Mesenchymal stem cell (in vitro differentiated cells and primary cell): ENCODE results near the gene HPCAL1.

Experiments
- DNase-seq: peaks from one replicate; pipeline ENCODE4 v3.0.0-alpha.2; 2013
- H2AFZ ChIP-seq: one replicate; pipeline ENCODE4 v1.6.1; 2013; ENCODE audit warnings: low read depth, mild to moderate bottlenecking, control low read depth, inconsistent platforms, low read length, moderate library complexity
- H2AK5ac ChIP-seq: 2 replicates; pipeline ENCODE4 v1.6.1; 2013; ENCODE audit warnings: low read length, moderate library complexity, mild to moderate bottlenecking, inconsistent platforms; ENCODE audit not compliant: severe bottlenecking
- H2BK120ac ChIP-seq: one replicate; pipeline ENCODE4 v1.6.1; 2013; ENCODE audit warnings: low read depth, mild to moderate bottlenecking, inconsistent platforms, low read length, moderate library complexity
- H2BK12ac ChIP-seq, 2 experiments: one replicate each; pipeline ENCODE4 v1.6.1; 2013; ENCODE audit warnings: inconsistent platforms in 2 of 2, low read length in 2 of 2, mild to moderate bottlenecking in 2 of 2, moderate library complexity in 2 of 2, control low read depth in 1 of 2
- H2BK15ac ChIP-seq: one replicate; pipeline ENCODE4 v1.6.1; 2013; ENCODE audit warnings: mild to moderate bottlenecking, low read depth, inconsistent platforms; ENCODE audit not compliant: poor library complexity, severe bottlenecking
- H2BK5ac ChIP-seq: 2 replicates; pipeline ENCODE4 v1.6.1; 2013; ENCODE audit warnings: low read depth, mild to moderate bottlenecking, low read length, control low read depth, inconsistent platforms; ENCODE audit not compliant: poor library complexity, severe bottlenecking
- H3K14ac ChIP-seq, 2 experiments: one replicate each; pipeline ENCODE4 v1.6.1; 2013; ENCODE audit warnings: inconsistent platforms in 2 of 2, low read length in 2 of 2, control low read depth in 1 of 2, mild to moderate bottlenecking in 1 of 2, moderate library complexity in 1 of 2
- H3K18ac ChIP-seq, 2 experiments: one replicate each; pipeline ENCODE4 v1.6.1; 2013; ENCODE audit warnings: inconsistent platforms in 2 of 2, low read length in 2 of 2, control low read depth in 1 of 2, low read depth in 1 of 2, mild to moderate bottlenecking in 1 of 2
- H3K23ac ChIP-seq, 2 experiments: one replicate each; pipeline ENCODE4 v1.6.1; 2013; ENCODE audit warnings: inconsistent platforms in 2 of 2, low read length in 2 of 2, mild to moderate bottlenecking in 2 of 2, moderate library complexity in 2 of 2, control low read depth in 1 of 2
- H3K27ac ChIP-seq: 2 replicates; pipeline ENCODE4 v1.5.1; 2013; ENCODE audit warnings: mild to moderate bottlenecking, moderate library complexity, low read length, control low read depth, inconsistent platforms; ENCODE audit not compliant: poor library complexity, severe bottlenecking
- H3K27me3 ChIP-seq, 2 experiments: 2 replicates each; pipeline versions ENCODE4 v1.6.1 to v1.7.0; 2013; ENCODE audit warnings: low read length in 2 of 2, mild to moderate bottlenecking in 2 of 2, moderate library complexity in 2 of 2, control low read depth in 1 of 2, inconsistent platforms in 1 of 2; ENCODE audit not compliant: control insufficient read depth in 1 of 2, insufficient read depth in 1 of 2
- H3K36me3 ChIP-seq, 2 experiments: 2 replicates each; pipeline versions ENCODE4 v1.6.1 to v1.7.0; 2013; ENCODE audit warnings: low read length in 2 of 2, control low read depth in 1 of 2, inconsistent platforms in 1 of 2, low read depth in 1 of 2, mild to moderate bottlenecking in 1 of 2; ENCODE audit not compliant: insufficient read depth in 2 of 2, control insufficient read depth in 1 of 2
- H3K4ac ChIP-seq, 2 experiments: one replicate each; pipeline ENCODE4 v1.6.1; 2013; ENCODE audit warnings: inconsistent platforms in 2 of 2, low read length in 2 of 2, mild to moderate bottlenecking in 2 of 2, moderate library complexity in 2 of 2, control low read depth in 1 of 2, low read depth in 1 of 2
- H3K4me1 ChIP-seq: 2 replicates; pipeline ENCODE4 v1.6.1; 2013; ENCODE audit warnings: low read depth, low read length, control low read depth; ENCODE audit not compliant: control insufficient read depth, insufficient read depth
- H3K4me2 ChIP-seq: 2 replicates; pipeline ENCODE4 v1.6.1; 2013; ENCODE audit warnings: low read length, mild to moderate bottlenecking, inconsistent platforms; ENCODE audit not compliant: poor library complexity, severe bottlenecking
- H3K4me3 ChIP-seq, 2 experiments: 2 replicates each; pipeline versions ENCODE4 v1.5.1 to v1.7.0; 2013; ENCODE audit warnings: low read length in 2 of 2, mild to moderate bottlenecking in 2 of 2, control low read depth in 1 of 2, low read depth in 1 of 2; ENCODE audit not compliant: insufficient read depth in 1 of 2
- H3K79me1 ChIP-seq: replicated peaks from 2 replicates; pipeline ENCODE4 v1.6.1; 2013; ENCODE audit warnings: mild to moderate bottlenecking, control low read depth, low read length, inconsistent platforms; ENCODE audit not compliant: poor library complexity, severe bottlenecking
- H3K9ac ChIP-seq: 2 replicates; pipeline ENCODE4 v1.7.0; 2013; ENCODE audit warnings: mild to moderate bottlenecking, low read length, moderate library complexity
- H3K9me3 ChIP-seq: 2 replicates; pipeline ENCODE4 v1.7.0; 2013; ENCODE audit warnings: mild to moderate bottlenecking, low read length; ENCODE audit not compliant: control insufficient read depth
- H4K8ac ChIP-seq: one replicate; pipeline ENCODE4 v1.6.1; 2013; ENCODE audit warnings: inconsistent platforms, mild to moderate bottlenecking, low read length, moderate library complexity
- H4K91ac ChIP-seq: one replicate; pipeline ENCODE4 v1.6.1; 2013; ENCODE audit warnings: mild to moderate bottlenecking, low read length, inconsistent platforms
- WGBS: methylation state at CpG from one replicate; pipeline ENCODE4 v1.1.7; 2013; ENCODE audit warnings: mixed read lengths; 5-methylcytosine and 5-hydroxymethylcytosine counted together

HPCAL1 gene

GRCh38 chr2:10271509-10271908, 31.2 kb upstream of the HPCAL1 start:
- Histone ChIP-seq H4K91ac (peak overlapping the region; percentile 80), H2AFZ (no peak overlapping the region), H3K9me3 (no peaks in the 10 kb centered on the region), H3K79me1 (no peaks in the 10 kb centered on the region), H3K4me3 (peak overlapping the region in 1 of 2 experiments; percentile 38), H3K27me3 (peaks cover 0 to 29% of the 10 kb centered on the region in 2 experiments), H2BK5ac (no peak overlapping the region), H3K4ac (no peak overlapping the region), H3K23ac (no peak overlapping the region), H3K36me3 (no peaks in the 10 kb centered on the region), H4K8ac (no peak overlapping the region), H2BK12ac (no peak overlapping the region), H3K4me1 (peaks cover 12% of the 10 kb centered on the region), H3K27ac (no peak overlapping the region), H2BK15ac (no peak overlapping the region), H2AK5ac (no peak overlapping the region), H2BK120ac (no peak overlapping the region), H3K4me2 (no peak overlapping the region), H3K18ac (no peak overlapping the region), H3K9ac (no peak overlapping the region), H3K14ac (peak overlapping the region in 1 of 2 experiments; percentile 94)
- WGBS, result 88% methylated on average over 15 of the region's 15 CpGs
- no peak for DNase-seq

GRCh38 chr2:10271946-10272345, 30.8 kb upstream of the HPCAL1 start:
- Histone ChIP-seq H3K36me3 (no peaks in the 10 kb centered on the region), H3K23ac (no peak overlapping the region), H3K4me2 (no peak overlapping the region), H3K14ac (no peak overlapping the region), H3K4ac (no peak overlapping the region), H3K79me1 (no peaks in the 10 kb centered on the region), H4K91ac (no peak overlapping the region), H3K9ac (no peak overlapping the region), H3K4me3 (no peak overlapping the region), H2AK5ac (no peak overlapping the region), H2BK15ac (no peak overlapping the region), H2BK5ac (no peak overlapping the region), H2BK120ac (no peak overlapping the region), H3K27me3 (peaks cover 0 to 33% of the 10 kb centered on the region in 2 experiments), H2AFZ (no peak overlapping the region), H3K18ac (no peak overlapping the region), H4K8ac (no peak overlapping the region), H2BK12ac (no peak overlapping the region), H3K27ac (no peak overlapping the region), H3K9me3 (no peaks in the 10 kb centered on the region), H3K4me1 (peaks cover 12% of the 10 kb centered on the region)
- WGBS, result 87% methylated on average over 5 of the region's 6 CpGs
- no peak for DNase-seq

GRCh38 chr2:10272464-10272863, 30.2 kb upstream of the HPCAL1 start:
- H3K4me2 ChIP-seq, result no peak overlapping the region
- DNase-seq, result no peak
- H4K91ac ChIP-seq, result no peak overlapping the region

GRCh38 chr2:10273215-10274175, 29.2 kb upstream of the HPCAL1 start:
- Histone ChIP-seq H3K4ac (no peak overlapping the region), H2AK5ac (no peak overlapping the region), H2BK5ac (no peak overlapping the region), H3K27me3 (peaks cover 0 to 29% of the 10 kb centered on the region in 2 experiments), H3K9ac (no peak overlapping the region), H2BK12ac (no peak overlapping the region), H3K27ac (no peak overlapping the region), H3K23ac (no peak overlapping the region), H3K18ac (no peak overlapping the region), H2AFZ (no peak overlapping the region), H3K36me3 (no peaks in the 10 kb centered on the region), H2BK15ac (no peak overlapping the region), H3K79me1 (no peaks in the 10 kb centered on the region), H3K14ac (peak overlapping the region in 1 of 2 experiments; percentile 66), H4K91ac (no peak overlapping the region), H3K4me1 (peaks cover 21% of the 10 kb centered on the region), H3K4me3 (no peak overlapping the region), H3K4me2 (no peak overlapping the region), H4K8ac (no peak overlapping the region), H2BK120ac (no peak overlapping the region), H3K9me3 (no peaks in the 10 kb centered on the region)
- DNase-seq, result no peak
- 86% methylated on average over 21 of the region's 22 CpGs for WGBS

More at GRCh38 chr2:10272464-10272863, 30.2 kb upstream of the HPCAL1 start:
- Histone ChIP-seq H3K27ac (no peak overlapping the region), H2BK12ac (no peak overlapping the region), H2BK120ac (no peak overlapping the region), H3K27me3 (peaks cover 0 to 33% of the 10 kb centered on the region in 2 experiments), H3K4me3 (no peak overlapping the region), H4K8ac (no peak overlapping the region), H3K18ac (no peak overlapping the region), H3K4ac (no peak overlapping the region), H3K4me1 (peaks cover 12% of the 10 kb centered on the region), H3K79me1 (no peaks in the 10 kb centered on the region), H2BK5ac (no peak overlapping the region), H3K9ac (no peak overlapping the region), H2AK5ac (no peak overlapping the region), H2BK15ac (no peak overlapping the region), H3K23ac (no peak overlapping the region), H2AFZ (no peak overlapping the region), H3K36me3 (no peaks in the 10 kb centered on the region), H3K14ac (no peak overlapping the region), H3K9me3 (no peaks in the 10 kb centered on the region)
- 90% methylated on average over 10 of the region's 10 CpGs for WGBS
